LNCaP clone FGC (cell line): ENCODE measurements around the gene TRIL.

Experiments used
- DNase-seq: peaks from one replicate; pipeline ENCODE4 v3.0.0-alpha.2; 2011; ENCODE audit warnings: low read depth
- H3K4me3 ChIP-seq: 2 replicates; pipeline ENCODE4 v1.5.1; 2011; ENCODE audit warnings: mild to moderate bottlenecking, low read depth, low read length, control low read depth
- CTCF ChIP-seq: IDR thresholded peaks from 2 replicates; pipeline ENCODE4 v1.5.1; 2012; ENCODE audit warnings: mild to moderate bottlenecking; ENCODE audit not compliant: control insufficient read depth, insufficient read depth; ENCODE audit errors: extremely low read depth

TRIL gene

GRCh38 chr7:28973591-28973990 is 15.5 kb upstream of the TRIL start:
- no peak overlapping the region for H3K4me3 ChIP-seq
- no peak for TF ChIP-seq CTCF
- DNase-seq = no peak

GRCh38 chr7:28964056-28964455 is 5.9 kb upstream of the TRIL start:
- no peak for TF ChIP-seq CTCF
- no peak overlapping the region for H3K4me3 ChIP-seq
- DNase-seq = peak; percentile 67

- no peak overlapping the region for H3K4me3 ChIP-seq
- TF ChIP-seq CTCF = no peak
- no peak for DNase-seq
Measured at GRCh38 chr7:28961972-28962371, 3.8 kb upstream of the TRIL start.

- H3K4me3 ChIP-seq = no peak overlapping the region
- TF ChIP-seq CTCF = no peak
Measured at GRCh38 chr7:28960071-28960840, 2.1 kb upstream of the TRIL start.

GRCh38 chr7:28958980-28959347 is 834 bp upstream of the TRIL start:
- no peak for TF ChIP-seq CTCF
- no peak overlapping the region for H3K4me3 ChIP-seq
- DNase-seq = no peak

More at GRCh38 chr7:28960071-28960840, 2.1 kb upstream of the TRIL start:
- peak; percentile 60 for DNase-seq

GRCh38 chr7:28957751-28958234 is 337 bp downstream of the TRIL start:
- H3K4me3 ChIP-seq = no peak overlapping the region
- no peak for DNase-seq
- TF ChIP-seq CTCF = no peak
